Mammary epithelial cell (primary cell): Measurements from ENCODE around the gene ZNF454.

Experiments
- CTCF ChIP-seq, 2 donors: IDR thresholded peaks in 1 of 2; conservative IDR thresholded peaks in 1 of 2; 2 replicates each; pipeline ENCODE4 v1.5.1; 2011 to 2012; ENCODE audit warnings: inconsistent platforms in 2 of 2, low read length in 2 of 2, mild to moderate bottlenecking in 2 of 2, control low read depth in 1 of 2, low read depth in 1 of 2; ENCODE audit not compliant: insufficient read depth in 1 of 2; ENCODE audit errors: extremely low read depth in 1 of 2
- EZH2 ChIP-seq: IDR thresholded peaks from 2 replicates; pipeline ENCODE4 v1.6.1; 2012; ENCODE audit warnings: low read length, inconsistent platforms, borderline replicate concordance

- no peak for TF ChIP-seq CTCF (conservative IDR thresholded peaks at IDR 0.05 in 1 of 2, IDR thresholded peaks at IDR 0.05 in 1 of 2; ENCODE audit: extremely low read depth in 1 of 2, insufficient read depth in 1 of 2, low read depth in 1 of 2, low read length in 2 of 2)
- TF ChIP-seq EZH2, result no peak
Observed at GRCh38 chr5:178899289-178899688, 41.7 kb upstream of the ZNF454 start.
